Endothelial cell of umbilical vein (primary cell): ENCODE measurements around the gene DCPS. TPM values are rescaled to one million over a fixed set of nuclear protein-coding genes. Genes with fewer than 3 reads are reported as not detected.
A peak's percentile ranks its signal among the peaks of the same experiment; 100 is the strongest.

ENCODE experiments used
- BruUV-seq: library from RNA; stranded (reverse); fragments of 400-500 nt; replicated peaks from 2 replicates; lab custom pipeline; 2021; lab: Mats Ljungman, UMichigan
- CTCF ChIA-PET: fragments of 300-600, 350-600 bp; sonication (Branson Sonifier 250); formaldehyde crosslinking; loops from one replicate; lab custom pipeline; 2021; ENCODE audit warnings: antibody characterized with exemption, inconsistent platforms; lab: Charles Lee
- POLR2A ChIA-PET: fragments of 300-600, 350-600 bp; sonication (Branson Sonifier 250); formaldehyde crosslinking; loops from one replicate; lab custom pipeline; 2021; ENCODE audit warnings: antibody characterized with exemption, inconsistent platforms; lab: Charles Lee
- DNase-seq: peaks from one replicate; pipeline ENCODE4 v3.0.0-alpha.2; 2011; ENCODE audit warnings: low read depth, low spot score
- FAIRE-seq: peaks from 2 replicates; lab custom pipeline; 2011; peaks lifted over from hg19 to GRCh38; lab: Jason Lieb, UNC
- H2AFZ ChIP-seq: 2 replicates; pipeline ENCODE4 v1.6.0; 2012; ENCODE audit warnings: low read depth, low read length, control low read depth, inconsistent platforms
- H3K27ac ChIP-seq: 2 replicates; pipeline ENCODE4 v1.5.1; 2011; ENCODE audit warnings: low read depth, mild to moderate bottlenecking, control low read depth, low read length, moderate library complexity; ENCODE audit not compliant: insufficient read depth
- H3K27me3 ChIP-seq, 2 experiments: 2 replicates each; pipeline versions ENCODE4 v1.6.0 to v1.6.1; 2011; ENCODE audit warnings: low read length in 2 of 2, mixed read lengths in 1 of 2; ENCODE audit not compliant: control insufficient read depth in 2 of 2, insufficient read depth in 2 of 2
- H3K36me3 ChIP-seq, 2 experiments: 2 replicates in 1 of 2; 3 replicates in 1 of 2; pipeline ENCODE4 v1.5.1; 2011; ENCODE audit warnings: low read length in 2 of 2, mild to moderate bottlenecking in 1 of 2, moderate library complexity in 1 of 2; ENCODE audit not compliant: control insufficient read depth in 2 of 2, insufficient read depth in 2 of 2; ENCODE audit errors: extremely low read depth in 1 of 2
- H3K4me1 ChIP-seq: 3 replicates; pipeline ENCODE4 v1.5.1; 2011; ENCODE audit warnings: mild to moderate bottlenecking, low read length; ENCODE audit not compliant: control insufficient read depth, insufficient read depth; ENCODE audit errors: extremely low read depth
- H3K4me2 ChIP-seq: 2 replicates; pipeline ENCODE4 v1.6.1; 2011; ENCODE audit warnings: low read length, control low read depth, mixed read lengths; ENCODE audit not compliant: insufficient read depth
- H3K4me3 ChIP-seq, 3 experiments: fragments of 200-600 bp in 1 of 3; sonication (generic), shearing (Covaris generic) in 1 of 3; replicated peaks in 1 of 3; 2 replicates each; pipeline ENCODE4 v1.5.1; 2011 to 2016; ENCODE audit warnings: control low read depth in 3 of 3, low read length in 3 of 3, mild to moderate bottlenecking in 2 of 3, inconsistent platforms in 1 of 3, low read depth in 1 of 3, moderate library complexity in 1 of 3; ENCODE audit not compliant: insufficient read depth in 1 of 3
- H3K79me2 ChIP-seq: 2 replicates; pipeline ENCODE4 v1.6.0; 2012; ENCODE audit warnings: low read length, inconsistent platforms; ENCODE audit not compliant: control insufficient read depth, insufficient read depth
- H3K9ac ChIP-seq: replicated peaks from 2 replicates; pipeline ENCODE3; 2011; ENCODE audit warnings: low read length, control low read depth; ENCODE audit not compliant: insufficient read depth; ENCODE audit errors: extremely low read depth
- H3K9me1 ChIP-seq: replicated peaks from 3 replicates; pipeline ENCODE4 v1.6.0; 2011; ENCODE audit warnings: mild to moderate bottlenecking, low read length; ENCODE audit not compliant: control insufficient read depth, insufficient read depth; ENCODE audit errors: extremely low read depth
- H3K9me3 ChIP-seq: replicated peaks from 2 replicates; pipeline ENCODE4 v1.5.1; 2012; ENCODE audit warnings: low read length, inconsistent platforms; ENCODE audit not compliant: control insufficient read depth, insufficient read depth
- H4K20me1 ChIP-seq: replicated peaks from 2 replicates; pipeline ENCODE3; 2011; ENCODE audit warnings: mild to moderate bottlenecking, low read length; ENCODE audit not compliant: control insufficient read depth, insufficient read depth; ENCODE audit errors: extremely low read depth
- CTCF ChIP-seq, 2 donors: IDR thresholded peaks; 1 replicate in 1 of 2; 2 replicates in 1 of 2; pipeline ENCODE4 v1.5.1; 2011; ENCODE audit warnings: low read length in 2 of 2, mild to moderate bottlenecking in 2 of 2, moderate library complexity in 2 of 2, control low read depth in 1 of 2, inconsistent platforms in 1 of 2, low read depth in 1 of 2; ENCODE audit not compliant: insufficient read depth in 1 of 2; ENCODE audit errors: extremely low read depth in 1 of 2
- EZH2 ChIP-seq: IDR thresholded peaks from 2 replicates; pipeline ENCODE4 v1.6.1; 2012; ENCODE audit warnings: borderline replicate concordance, low read depth, mild to moderate bottlenecking, moderate library complexity, low read length, inconsistent platforms; ENCODE audit not compliant: severe bottlenecking
- FOS ChIP-seq: IDR thresholded peaks from 2 replicates; pipeline ENCODE4 v1.6.1; 2011; ENCODE audit warnings: mild to moderate bottlenecking, low read length, moderate library complexity, borderline replicate concordance; ENCODE audit not compliant: insufficient read depth
- GATA2 ChIP-seq: IDR thresholded peaks from 2 replicates; pipeline ENCODE4 v1.7.0; 2011; ENCODE audit warnings: low read depth, mild to moderate bottlenecking, moderate library complexity, mixed read lengths, low read length; ENCODE audit not compliant: insufficient read length, insufficient read depth
- JUN ChIP-seq: IDR thresholded peaks from 2 replicates; pipeline ENCODE4 v1.6.1; 2011; ENCODE audit warnings: borderline replicate concordance, low read depth; ENCODE audit not compliant: insufficient read length, insufficient read depth
- MAX ChIP-seq: IDR thresholded peaks from 2 replicates; pipeline ENCODE4 v1.6.1; 2011; ENCODE audit not compliant: insufficient read depth, insufficient read length
- MYC ChIP-seq: IDR thresholded peaks from one replicate; pipeline ENCODE4 v1.6.1; 2011; ENCODE audit warnings: mild to moderate bottlenecking, low read depth, low read length
- POLR2A ChIP-seq: IDR thresholded peaks from 2 replicates; pipeline ENCODE4 v1.6.1; 2012; ENCODE audit warnings: low read depth, mild to moderate bottlenecking, control low read depth, low read length
- POLR2AphosphoS5 ChIP-seq: IDR thresholded peaks from 2 replicates; pipeline ENCODE4 v1.6.1; 2012; ENCODE audit warnings: low read depth, mild to moderate bottlenecking, control low read depth, low read length, moderate library complexity; ENCODE audit not compliant: insufficient read depth
- dilution Hi-C: fragments of 300-500 bp; cut with MboI; formaldehyde crosslinking; loops from one replicate; pipeline ENCODE4 v1.15.0; 2019; ENCODE audit warnings: low sequenced_read_pairs; ENCODE audit not compliant: extremely low pct_ligation_motif_present
- intact Hi-C: fragments of 100-400 bp; cut with micrococcal nuclease; formaldehyde crosslinking; loops from one replicate; pipeline ENCODE4 v1.10.0; 2022
- polyA plus RNA-seq, 4 experiments: library from polyadenylated mRNA; depleted of rRNA in 3 of 4; stranded (reverse) in 3 of 4; unstranded in 1 of 4; fragments of >200 nt; gene quantifications; 2 replicates each; pipeline versions ENCODE4 v1.2.1 to v1.2.3, GENCODE V29; 2011 to 2012; ENCODE audit warnings: missing spikeins in 1 of 4
- total RNA-seq: library from RNA; stranded (reverse); gene quantifications from 2 replicates; pipeline ENCODE4 v1.2.3, GENCODE V29; 2021

The DCPS gene
- total and polyA plus RNA-seq, 2 donors (not counting 3 experiments of a cell fraction or from before 2014, with no cell fraction given): 19.6 to 36.0 TPM

- H3K79me2 ChIP-seq: no peaks in the 10 kb centered on the region
- POLR2A ChIA-PET: no interaction called here
These were observed 14.1 kb downstream of the DCPS start for GRCh38 chr11:126317756-126318573.

GRCh38 chr11:126318574-126319373 is 14.9 kb downstream of the DCPS start:
- dilution Hi-C loops: no loop called here
- Histone ChIP-seq H3K36me3 (no peaks in the 10 kb centered on the region), H3K27ac (no peak overlapping the region), H3K4me2 (no peak overlapping the region), H4K20me1 (no peaks in the 10 kb centered on the region), H2AFZ (no peak overlapping the region), H3K9me3 (no peaks in the 10 kb centered on the region), H3K9me1 (no peaks in the 10 kb centered on the region), H3K4me1 (no peaks in the 10 kb centered on the region), H3K27me3 (no peaks in the 10 kb centered on the region), H3K79me2 (no peaks in the 10 kb centered on the region), H3K4me3 (no peak overlapping the region), H3K9ac (no peak overlapping the region)
- POLR2A ChIA-PET: no interaction called here
- intact Hi-C loops: no loop called here
- DNase-seq (no peak), FAIRE-seq (peak; percentile 40)
- CTCF ChIA-PET: interaction anchor here (1.0 to 2.7 kb wide), 8 partner anchors 9 to 162 kb away, joined by 3 to 18 read pairs (median 4); no protein-coding TSS in a partner anchor
- no peak for TF ChIP-seq CTCF (IDR thresholded peaks at IDR 0.05; ENCODE audit: extremely low read depth in 1 of 2, insufficient read depth in 1 of 2, low read depth in 1 of 2, low read length in 2 of 2)
- no peak for TF ChIP-seq MYC
- TF ChIP-seq JUN: no peak
- no peak for TF ChIP-seq GATA2
- TF ChIP-seq MAX: no peak
- TF ChIP-seq FOS: no peak
- no peak for TF ChIP-seq EZH2
- no peak for TF ChIP-seq POLR2A
- no peak for TF ChIP-seq POLR2AphosphoS5
- no TSS peak for BruUV-seq

More at GRCh38 chr11:126317756-126318573, 14.1 kb downstream of the DCPS start:
- Histone ChIP-seq H3K4me2 (no peak overlapping the region), H3K9me1 (no peaks in the 10 kb centered on the region), H3K27me3 (no peaks in the 10 kb centered on the region), H3K4me1 (no peaks in the 10 kb centered on the region), H4K20me1 (no peaks in the 10 kb centered on the region), H3K9me3 (no peaks in the 10 kb centered on the region), H3K4me3 (no peak overlapping the region), H3K9ac (no peak overlapping the region), H3K36me3 (no peaks in the 10 kb centered on the region), H2AFZ (no peak overlapping the region), H3K27ac (no peak overlapping the region)
- intact Hi-C loops (no loop called here), dilution Hi-C loops (no loop called here)
- FAIRE-seq (no peak), DNase-seq (no peak)
- CTCF ChIA-PET: interaction anchor here (0.5 to 3.0 kb wide), 8 partner anchors 8 to 163 kb away, joined by 3 to 18 read pairs (median 5); no protein-coding TSS in a partner anchor
- TF ChIP-seq POLR2A (no peak), POLR2AphosphoS5 (no peak), EZH2 (no peak), FOS (no peak), GATA2 (no peak)
- BruUV-seq: no TSS peak
